HG02938 (cell line): ENCODE data around the gene LTA4H.

Source experiments
- ATAC-seq: cut with Tn5 transposase; IDR thresholded peaks from one replicate; pipeline ENCODE4 v1.9.1; 2021; ENCODE audit warnings: mild to moderate bottlenecking, moderate library complexity; ENCODE audit not compliant: unreplicated experiment

LTA4H gene

GRCh38 chr12:96036765-96037455, 1.5 kb upstream of the LTA4H start:
- ATAC-seq, result no peak

DNA sequence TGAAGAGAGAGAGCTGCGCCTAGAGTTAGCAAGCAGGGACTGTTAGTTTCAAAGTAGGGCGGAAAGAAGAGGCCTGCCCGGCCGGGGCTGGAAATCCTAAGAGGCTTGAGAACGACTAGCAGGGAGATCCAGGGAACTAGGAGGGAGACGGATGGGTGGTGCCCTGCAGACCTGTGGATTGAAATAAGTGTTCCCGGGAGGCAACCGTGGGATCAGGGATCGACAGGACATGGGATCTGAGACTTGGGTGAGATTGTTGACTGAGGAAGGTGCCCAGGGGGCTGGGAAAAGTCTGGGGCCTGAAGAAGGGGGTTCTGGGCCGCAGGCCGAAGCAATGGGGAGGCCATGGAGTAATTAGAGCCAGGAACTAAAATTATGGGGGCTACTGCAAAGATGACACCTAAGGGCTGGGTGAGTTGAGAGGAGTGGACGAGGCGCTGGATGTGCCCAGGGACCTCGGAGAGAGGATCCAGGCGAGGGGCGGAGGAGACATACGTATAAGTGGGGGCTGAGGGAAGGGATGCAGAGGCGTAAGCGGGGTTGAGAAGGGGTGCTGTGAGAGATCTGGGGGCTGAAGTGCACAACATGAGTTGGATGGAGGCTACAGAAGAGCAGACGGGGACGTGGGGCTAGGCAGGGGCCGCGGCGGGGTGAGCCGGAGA, 635 bp downstream of the LTA4H start:
- peak; percentile 15 for ATAC-seq

GRCh38 chr12:96033549-96034389, 1.6 kb downstream of the LTA4H start:
- no peak for ATAC-seq

DNA sequence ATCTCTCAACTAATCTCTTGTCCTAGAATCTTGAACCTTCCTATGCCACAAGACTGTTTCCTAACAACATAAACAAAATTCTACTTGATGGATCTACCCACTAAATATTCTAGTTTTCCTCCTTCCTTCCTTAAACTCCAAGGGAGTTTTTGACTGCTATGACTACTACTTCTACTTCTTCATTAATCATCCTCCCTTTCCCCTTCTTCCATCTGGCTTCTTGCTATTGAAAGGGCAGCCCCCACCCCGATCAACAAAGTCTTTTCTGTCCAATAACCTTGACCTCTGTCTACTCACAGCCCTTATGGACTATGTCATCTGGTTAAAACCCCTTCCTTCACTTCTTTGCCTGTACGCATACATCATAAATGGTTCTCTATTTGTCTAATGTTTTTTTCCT, 5.6 kb downstream of the LTA4H start:
- ATAC-seq, result no peak

GRCh38 chr12:96028538-96028937, 6.8 kb downstream of the LTA4H start:
- no peak for ATAC-seq

- no peak for ATAC-seq
Measured at GRCh38 chr12:96026331-96026730, 9.1 kb downstream of the LTA4H start.

- ATAC-seq, result no peak
Measured at GRCh38 chr12:96025518-96025917, 9.9 kb downstream of the LTA4H start.

DNA sequence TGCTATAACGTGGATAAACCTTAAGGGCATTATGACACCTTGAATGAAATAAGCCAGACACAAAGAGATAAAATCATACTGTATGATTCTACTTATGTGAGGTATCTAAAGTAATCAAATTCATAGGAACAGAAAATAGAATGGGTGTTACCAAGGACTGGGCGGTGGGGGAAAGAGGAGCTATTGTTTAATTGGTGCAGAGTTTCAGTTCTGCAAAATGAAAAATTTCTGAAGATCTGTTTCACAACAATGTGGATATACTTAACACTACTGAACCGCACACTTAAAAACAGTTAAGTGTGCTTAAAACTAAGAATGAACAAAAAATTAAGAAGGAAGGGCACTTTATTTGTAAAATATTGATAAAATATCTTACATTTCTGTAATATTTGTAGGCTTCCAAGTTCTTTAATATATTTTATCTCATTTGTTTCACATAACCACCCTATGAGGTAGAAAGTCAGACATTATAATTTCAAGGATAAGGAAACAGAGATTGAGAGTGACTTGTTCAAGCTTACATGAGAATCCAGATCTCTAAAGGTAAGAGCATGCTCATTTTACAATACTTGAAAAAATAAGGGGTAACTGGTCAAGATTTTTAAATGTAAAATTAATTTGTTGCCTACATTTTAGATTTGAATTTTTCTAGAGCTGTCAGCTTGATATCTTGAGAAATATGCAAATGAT, 14.9 kb downstream of the LTA4H start:
- ATAC-seq, result peak; percentile 94

DNA sequence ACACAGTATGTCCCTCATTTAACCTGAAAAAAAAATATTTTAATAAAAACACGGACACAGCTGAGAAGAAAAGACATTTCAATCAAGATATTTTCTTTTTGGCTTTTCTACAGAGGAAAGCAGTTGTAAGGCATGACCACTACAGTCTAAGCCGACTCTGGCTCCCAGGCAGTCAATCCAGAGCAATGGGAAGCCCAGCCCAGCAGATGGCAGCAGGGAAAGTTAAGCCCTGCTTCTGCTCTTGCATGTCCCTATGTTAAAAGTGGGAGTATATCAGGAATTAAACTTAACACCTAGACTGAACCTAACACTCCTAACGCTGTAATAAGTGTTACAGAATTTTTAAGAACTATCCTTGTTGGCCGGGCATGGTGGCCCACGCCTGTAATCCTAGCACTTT, 19.7 kb downstream of the LTA4H start:
- ATAC-seq, result no peak

DNA sequence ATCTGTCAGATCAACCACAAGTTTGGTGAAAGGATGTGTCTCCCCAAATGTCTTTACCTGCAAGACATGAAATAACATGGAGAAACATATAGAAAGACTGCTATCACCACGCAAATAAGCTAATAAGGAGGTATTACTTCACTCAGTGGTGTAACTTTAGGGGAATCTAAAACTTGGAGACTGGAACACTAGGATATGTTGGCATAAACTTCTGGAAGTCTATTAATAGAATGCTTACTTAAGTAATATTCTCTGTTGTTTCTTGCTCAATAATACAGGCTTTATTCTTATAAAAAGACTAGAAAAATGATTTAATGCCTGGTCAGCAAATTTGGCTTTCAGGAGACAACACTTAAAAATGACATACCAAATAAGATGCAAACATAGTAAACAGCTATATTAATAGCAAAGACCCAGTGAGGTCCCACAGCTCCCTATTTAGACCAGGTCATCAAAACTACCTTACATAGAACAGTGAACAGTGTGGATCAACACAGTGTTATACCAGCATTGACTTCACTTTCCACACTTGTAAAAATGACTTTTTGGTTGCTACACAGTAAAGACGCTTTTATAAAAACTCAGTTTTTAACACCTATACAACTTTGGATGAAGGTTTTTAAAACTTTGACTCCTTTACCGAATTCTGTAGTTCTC, 20.3 kb downstream of the LTA4H start:
- ATAC-seq, result no peak

DNA sequence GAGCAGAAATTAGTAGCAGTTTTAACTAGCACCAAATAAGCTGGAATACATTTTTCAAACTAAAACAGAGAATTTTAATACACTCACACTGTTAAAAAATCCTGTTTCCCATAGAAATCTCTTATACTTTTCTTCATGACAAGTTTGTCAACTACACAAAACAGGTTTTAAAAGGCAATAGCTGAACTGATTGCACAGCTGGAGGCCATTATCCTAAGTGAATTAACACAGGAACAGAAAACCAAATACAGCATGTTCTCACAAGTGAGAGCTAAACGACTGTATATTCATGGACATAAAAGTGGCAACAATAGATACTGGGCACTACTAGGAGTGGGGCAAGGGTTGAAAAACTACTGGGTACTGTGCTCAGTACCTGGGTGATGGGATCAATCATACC, 27.7 kb downstream of the LTA4H start:
- ATAC-seq, result no peak

DNA sequence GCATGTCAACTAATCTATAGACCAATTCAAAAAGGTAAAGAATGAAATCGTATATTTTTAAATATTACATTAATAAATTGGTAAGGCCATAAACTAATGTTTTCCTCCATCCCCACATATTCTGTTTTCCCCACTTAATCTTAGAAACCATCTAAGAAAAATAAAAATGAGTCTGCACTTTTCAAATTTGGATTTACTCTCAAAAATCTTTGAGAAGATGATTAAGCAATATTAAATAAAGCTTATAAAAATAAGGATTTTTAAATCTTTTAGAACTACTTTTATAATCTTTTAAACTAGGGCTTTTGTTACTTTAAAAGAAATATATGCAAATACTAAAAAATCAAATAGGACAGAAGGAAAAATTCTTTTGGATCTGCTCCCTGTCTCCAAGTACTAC, 28.7 kb downstream of the LTA4H start:
- ATAC-seq, result no peak

DNA sequence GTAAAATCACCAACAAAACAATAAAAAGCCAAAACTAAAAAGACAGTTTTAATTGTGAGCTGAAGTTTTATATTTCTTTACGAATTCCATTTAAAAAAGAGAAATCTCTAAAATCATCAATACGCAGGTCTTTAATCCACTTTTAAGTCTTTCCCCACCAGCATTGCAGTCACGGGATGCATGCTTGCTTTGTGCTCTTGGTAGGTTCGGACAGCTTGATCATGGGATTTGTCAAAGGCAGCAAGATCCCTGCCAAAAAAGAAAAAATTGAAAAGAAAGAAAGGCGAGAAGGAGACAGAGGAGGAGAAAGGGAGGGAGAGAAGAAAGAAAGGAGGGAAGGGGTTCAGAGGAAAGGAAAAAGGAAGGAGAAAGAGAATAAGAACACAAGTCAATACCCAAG, 34.5 kb downstream of the LTA4H start:
- ATAC-seq, result no peak

DNA sequence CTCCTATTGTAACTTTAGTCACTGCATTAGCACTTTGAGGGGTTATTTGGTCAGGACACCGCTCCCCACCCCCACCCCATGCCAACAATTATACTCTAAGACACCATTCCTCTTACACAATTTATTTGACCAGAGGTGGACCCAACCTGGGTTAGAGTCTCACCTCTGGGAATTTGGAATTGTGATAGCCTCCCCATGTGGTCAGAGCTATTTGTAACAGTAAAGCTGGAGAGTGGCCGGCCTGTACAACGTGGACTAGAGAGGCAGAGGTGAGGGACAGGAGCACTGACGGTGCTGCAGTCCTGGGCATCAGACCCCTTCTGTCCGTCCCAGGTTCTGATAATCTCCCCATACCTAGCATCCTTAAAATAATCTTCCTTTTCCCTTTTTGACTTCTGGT, 35.9 kb downstream of the LTA4H start:
- no peak for ATAC-seq

- peak; percentile 94 for ATAC-seq
Measured at GRCh38 chr12:95998611-95999286, 36.6 kb downstream of the LTA4H start.

DNA sequence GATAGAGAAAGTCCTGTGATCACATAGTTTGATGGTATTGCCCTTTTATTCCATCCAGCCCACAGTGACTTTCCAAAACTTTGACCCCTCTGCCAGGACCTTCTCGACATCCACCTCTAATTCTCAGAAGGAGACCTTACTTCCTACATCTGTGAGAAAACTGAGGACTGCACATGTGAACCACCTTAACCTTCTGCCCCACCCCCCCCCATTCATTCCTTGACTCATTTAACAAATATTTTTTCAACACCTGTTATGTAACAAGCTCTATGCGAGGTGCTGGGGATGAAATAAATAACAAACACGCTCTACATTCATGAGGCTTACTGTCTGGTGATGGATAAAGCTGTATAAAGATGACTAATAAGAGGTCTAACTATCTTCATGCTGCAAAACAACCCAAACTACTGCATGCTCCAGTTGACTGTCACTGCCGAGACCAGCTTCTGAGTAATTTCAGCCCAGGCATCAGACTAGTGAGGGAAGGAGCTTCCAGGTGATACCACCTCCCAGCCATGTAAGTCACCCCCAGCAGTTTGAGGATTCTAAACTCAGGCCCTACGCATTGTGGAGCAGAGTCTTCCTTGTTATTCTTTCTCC, 37.4 kb downstream of the LTA4H start:
- ATAC-seq, result no peak

- ATAC-seq, result no peak
Measured at GRCh38 chr12:95997276-95997675, 38.1 kb downstream of the LTA4H start.

- no peak for ATAC-seq
Measured at GRCh38 chr12:95996034-95996658, 39.2 kb downstream of the LTA4H start, which contains the start of gene HAL. TSS of gene HAL (minus strand) at chr12:95996344. CDS start at chr12:95995910, 434 bp downstream.
